Measurements from ENCODE around the gene SLC66A2.
"Not testable (repeated sequence)": the region's sequence is repeated elsewhere in the genome, so short reads cannot be mapped to it uniquely, and the experiment has no call there.

Gene SLC66A2

DNA sequence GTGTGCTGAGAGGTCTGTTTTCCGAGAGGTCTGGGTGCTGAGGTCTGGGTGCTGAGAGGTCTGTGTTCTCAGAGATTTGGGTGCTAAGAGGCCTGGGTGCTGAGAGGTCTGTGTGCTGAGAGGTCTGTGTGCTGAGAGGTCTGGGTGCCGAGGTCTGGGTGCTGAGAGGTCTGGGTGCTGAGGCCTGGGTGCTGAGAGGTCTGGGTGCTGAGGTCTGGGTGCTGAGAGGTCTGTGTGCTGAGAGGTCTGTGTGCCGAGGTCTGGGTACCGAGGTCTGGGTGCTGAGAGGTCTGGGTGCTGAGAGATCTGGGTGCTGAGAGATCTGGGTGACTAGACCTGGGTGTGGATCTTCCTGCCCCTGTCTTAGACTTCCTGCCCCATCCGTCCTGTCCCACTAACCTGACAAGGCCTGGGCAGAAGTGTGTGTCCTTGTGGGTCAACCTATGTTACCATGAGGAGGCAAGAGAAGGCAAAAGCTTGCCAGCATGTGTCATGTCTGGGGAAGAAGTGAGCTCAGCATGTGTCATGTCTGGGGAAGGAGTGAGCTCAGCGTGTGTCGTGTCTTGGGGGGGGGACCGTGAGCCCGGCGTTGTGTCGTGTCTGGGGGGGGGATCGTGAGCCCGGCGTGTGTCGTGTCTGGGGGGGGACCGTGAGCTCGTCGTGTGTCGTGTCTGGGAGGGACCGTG is 84.4 kb downstream of the SLC66A2 start:
- DNase-seq (ENCODE audit: low read depth in 2 of 2): no peak

DNA sequence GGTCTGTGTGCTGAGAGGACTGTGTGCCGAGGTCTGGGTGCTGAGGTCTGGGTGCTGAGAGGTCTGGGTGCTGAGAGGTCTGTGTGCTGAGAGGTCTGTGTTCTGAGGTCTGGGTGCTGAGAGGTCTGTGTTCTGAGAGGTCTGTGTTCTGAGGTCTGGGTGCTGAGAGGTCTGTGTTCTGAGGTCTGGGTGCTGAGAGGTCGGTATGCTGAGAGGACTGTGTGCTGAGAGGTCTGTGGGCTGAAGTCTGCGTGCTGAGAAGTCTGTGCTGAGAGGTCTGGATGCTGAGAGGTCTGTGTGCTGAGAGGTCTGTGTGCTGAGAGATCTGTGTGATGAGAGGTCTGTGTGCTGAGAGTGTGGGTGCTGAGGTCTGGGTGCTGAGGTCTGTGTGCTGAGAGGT is 85.5 kb downstream of the SLC66A2 start:
- DNase-seq (ENCODE audit: low read depth in 2 of 2): not testable (repeated sequence)

DNA sequence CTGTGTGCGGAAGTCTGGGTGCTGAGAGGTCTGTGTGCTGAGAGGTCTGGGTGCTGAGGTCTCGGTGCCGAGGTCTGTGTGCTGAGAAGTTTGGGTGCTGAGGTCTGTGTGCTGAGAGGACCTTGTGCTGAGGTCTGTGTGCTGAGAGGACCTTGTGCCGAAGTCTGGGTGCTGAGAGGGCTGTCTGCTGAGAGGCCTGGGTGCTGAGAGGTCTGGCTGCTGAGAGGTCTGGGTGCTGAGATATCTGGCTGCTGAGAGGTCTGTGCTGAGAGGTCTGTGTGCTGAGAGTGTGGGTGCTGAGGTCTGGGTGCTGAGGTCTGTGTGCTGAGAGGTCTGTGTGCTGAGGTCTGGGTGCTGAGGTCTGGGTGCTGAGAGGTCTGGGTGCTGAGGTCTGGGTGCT is 86.5 kb downstream of the SLC66A2 start:
- DNase-seq (ENCODE audit: low read depth in 2 of 2): not testable (repeated sequence)

DNA sequence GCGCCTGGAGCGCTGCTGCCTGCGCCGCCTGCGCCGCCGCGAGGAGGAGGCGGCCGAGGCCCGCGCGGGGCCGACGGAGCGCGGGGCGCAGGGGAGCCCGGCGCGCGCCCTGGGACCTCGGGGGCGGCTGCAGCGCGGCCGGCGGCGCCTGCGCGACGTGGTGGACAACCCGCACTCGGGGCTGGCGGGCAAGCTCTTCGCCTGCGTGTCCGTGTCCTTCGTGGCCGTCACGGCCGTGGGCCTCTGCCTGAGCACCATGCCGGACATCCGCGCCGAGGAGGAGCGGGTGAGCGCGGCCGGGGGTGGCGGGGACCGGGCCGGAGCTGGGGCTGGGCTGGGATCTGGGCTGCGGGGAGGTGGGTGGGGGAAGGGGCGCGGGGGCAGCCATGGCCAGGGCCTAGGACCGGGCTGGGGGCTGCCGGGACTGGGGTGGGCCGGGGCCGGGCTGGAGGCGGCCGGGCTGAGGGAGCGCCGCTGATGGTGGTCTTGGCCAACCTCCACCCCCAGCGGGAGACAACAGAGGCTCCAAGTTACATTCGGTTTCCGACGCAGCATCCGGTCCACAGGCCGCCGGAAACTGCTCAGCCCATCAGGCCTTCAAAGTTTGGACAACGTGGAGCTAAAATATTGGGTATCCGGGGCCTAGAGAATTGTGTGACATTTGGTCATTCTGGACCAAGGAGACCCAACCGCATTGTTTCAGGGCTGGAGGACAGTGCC is 87.3 kb downstream of the SLC66A2 start:
- DNase-seq (ENCODE audit: low read depth in 2 of 2): no peak

DNA sequence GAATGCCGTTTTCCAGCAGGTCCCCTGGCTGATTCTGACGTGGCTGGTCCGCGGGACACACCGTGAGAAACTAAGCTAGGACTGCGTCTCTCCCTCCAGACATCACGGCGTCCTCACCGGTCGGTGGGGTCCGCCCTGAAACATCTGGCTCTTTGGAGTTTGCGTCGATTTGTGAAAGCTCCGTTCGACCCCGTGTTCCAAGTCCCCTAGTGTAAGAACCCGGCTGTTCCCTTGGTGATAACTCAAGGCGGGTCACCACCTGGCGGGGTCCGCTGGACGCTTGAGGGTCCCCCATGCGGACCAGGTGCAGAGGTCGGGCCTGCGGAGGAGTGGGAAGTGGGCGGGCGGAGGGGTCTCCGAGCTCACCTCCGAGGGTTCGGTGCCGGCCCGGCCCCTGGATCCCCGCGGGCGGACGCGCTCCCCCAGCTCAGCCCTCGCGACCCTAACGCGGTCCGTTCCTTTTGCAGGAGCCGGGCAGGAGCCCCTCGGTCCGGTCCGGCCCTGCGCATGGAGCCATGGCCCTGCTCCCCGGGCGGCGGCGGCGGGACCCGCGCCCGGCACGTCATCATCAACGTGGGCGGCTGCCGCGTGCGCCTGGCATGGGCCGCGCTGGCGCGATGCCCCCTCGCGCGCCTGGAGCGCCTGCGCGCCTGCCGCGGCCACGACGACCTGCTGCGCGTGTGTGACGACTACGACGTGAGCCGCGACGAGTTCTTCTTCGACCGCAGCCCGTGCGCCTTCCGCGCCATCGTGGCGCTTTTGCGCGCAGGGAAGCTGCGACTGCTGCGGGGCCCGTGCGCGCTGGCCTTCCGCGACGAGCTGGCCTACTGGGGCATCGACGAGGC is 88.1 kb downstream of the SLC66A2 start:
- no peak for DNase-seq (ENCODE audit: low read depth in 2 of 2)

DNA sequence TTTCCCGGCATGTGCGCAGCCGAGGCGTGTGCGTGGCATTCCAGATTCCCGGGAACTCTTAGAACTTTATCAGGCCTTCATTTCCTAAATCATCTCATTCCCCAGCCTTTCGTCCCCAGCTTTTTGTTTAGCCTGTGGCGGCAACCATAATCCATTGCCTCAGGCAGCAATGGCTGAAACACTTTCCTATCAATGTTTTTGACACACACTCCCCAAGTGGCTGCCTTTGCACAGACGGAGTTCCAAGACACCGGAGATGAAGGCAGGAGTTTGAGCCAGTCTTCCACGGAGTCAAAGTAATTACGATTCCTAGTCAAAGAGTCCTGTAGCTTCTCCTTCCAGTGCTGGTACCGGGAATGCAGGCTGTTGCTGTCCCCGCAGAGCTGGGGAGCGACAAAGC is 88.9 kb downstream of the SLC66A2 start:
- DNase-seq (ENCODE audit: low read depth in 2 of 2): no peak

DNA sequence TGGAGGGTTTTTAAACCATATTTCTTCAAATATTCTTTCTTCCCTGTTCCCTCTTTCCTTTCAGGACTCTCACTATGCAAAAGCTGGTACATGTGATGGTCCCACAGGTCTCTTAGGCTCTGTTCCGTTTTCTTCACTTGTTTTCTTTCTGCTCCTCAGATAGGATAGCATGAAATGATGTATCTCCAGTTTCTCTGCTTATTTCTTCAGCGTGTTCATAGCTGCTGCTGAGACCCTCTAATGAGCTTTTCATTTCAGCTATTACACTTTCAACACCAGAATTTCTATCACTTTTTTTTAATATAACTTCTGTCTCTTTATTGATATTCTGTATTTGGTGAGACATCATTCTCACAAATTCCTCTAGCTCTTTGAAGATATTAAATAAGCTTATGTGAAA is 89.8 kb downstream of the SLC66A2 start:
- no peak for DNase-seq (ENCODE audit: low read depth in 2 of 2)

DNA sequence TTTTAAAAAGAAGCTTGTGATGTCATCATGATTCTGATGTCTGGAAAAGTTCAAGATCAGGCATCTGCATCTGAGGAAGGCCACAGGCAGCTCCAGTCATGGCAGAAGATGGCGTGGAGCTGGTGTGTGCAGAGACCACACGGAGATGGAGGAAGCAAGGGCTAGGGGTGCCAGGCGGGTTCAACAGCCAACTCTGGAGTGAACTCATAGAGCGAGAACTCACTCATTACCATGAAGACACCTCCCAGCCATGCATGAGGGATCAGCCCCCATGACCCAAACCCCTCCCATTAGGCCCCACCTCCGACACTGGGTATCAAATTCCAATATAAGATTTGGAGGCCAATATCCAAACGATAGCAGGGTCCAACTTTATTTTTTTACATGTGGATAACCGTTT is 92.1 kb downstream of the SLC66A2 start:
- DNase-seq (ENCODE audit: low read depth in 2 of 2): no peak

DNA sequence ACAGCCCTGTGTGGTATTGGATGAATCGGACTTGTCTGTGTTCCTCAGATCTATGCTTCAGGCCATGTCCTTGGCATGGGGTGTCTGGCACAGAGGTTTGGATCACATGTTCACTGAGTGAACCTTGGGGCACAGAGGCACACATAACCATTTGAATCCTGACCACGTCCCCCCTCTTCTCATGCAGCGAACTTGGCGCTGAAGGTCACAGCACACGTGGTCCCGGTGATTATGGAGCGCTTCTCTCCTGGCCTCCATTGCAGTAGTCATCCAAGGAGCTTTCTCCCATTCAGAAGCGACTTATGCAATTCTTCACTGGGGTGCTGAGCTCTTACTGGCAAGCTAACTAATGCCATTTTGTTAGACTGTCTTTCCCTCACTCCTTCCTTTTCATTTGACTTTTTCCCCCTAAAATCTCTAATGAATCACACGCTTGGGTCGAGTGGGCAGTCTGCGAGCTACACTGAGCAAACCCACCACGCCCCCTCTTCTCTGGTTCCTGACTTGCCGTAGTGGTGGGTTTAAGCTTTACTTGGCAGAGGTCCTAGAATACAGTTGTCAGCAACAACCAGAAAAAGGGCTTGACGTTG is 94.3 kb downstream of the SLC66A2 start:
- DNase-seq (ENCODE audit: low read depth in 2 of 2): no peak

DNA sequence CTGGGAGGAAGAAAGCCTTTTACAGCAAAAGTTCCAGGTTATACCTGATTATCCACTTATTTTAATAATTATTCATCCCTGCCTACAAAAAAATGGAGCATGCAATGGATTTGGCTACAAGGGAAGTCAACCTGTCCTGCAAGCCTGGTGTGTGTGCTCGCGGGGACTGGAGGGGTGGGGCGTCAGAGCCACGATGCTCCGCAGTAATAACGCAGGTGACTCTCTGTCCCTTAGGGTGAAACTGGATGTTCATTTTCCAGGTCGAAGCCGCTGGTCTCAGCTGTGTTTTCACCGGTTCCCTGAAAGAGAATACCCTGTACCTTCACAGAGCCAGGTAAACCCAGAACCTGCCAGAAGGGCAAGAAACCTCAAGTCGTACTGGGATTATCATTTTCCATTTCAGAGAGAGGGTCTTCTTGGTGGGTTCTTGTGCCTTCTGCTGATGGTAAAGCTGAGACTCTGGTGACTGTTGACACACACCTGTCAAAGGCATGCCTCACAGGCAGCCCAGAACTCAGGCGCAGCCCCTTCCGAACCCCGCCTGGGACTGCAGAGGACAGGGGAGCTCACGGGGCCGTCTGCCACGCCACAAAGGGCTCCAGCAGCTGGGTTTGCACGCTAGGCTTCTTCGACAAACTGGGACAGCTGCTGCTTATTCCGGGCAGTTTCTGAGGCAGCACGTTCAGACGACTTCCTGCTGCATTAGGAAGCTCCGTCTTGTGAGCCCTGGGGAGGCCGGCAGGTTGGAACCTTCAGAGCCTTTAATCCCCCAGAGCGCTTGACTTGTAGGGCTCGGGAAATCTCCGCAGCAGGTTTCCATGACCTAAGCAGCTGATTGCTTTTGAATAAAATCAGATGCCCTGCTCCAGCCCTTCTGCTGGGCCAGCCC is 95.1 kb downstream of the SLC66A2 start:
- DNase-seq (ENCODE audit: low read depth in 2 of 2): no peak

DNA sequence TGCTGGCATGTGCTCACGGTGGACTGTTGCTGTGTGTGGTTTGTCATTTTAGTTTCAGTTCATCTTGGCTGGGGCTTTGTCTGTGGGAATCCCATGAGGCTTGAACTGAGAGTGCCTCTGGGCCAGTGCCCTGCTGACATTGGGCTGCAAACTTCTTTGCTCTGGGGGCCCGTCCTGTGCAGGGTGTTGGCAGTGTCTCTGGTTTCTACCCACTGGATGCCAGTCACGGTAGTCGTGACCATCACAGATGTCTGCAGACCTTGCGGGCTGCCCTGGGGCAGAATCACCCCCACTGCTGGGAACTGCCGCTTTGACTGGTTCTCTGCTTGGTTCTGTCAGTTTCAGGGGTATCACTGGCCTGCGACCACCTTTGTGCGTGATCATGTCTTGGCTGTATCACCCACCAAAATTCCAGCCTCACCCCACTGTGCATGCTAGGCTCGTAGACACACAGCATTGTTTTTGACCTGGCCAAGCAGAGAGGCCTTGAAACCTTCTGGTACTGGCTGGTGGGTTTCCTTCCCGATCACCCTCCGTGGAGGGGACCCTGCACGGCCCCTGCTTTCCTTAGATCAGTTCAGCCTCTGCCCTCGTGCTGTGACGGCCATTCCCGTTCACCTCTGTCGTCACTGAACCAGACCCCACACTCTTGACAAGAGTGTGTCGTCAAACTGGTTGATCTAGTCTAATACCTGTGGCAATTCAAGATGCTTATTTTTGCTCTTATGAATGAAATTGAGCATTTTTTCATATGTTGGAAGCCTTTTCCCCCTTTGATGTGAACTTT is 96.1 kb downstream of the SLC66A2 start:
- no peak for DNase-seq (ENCODE audit: low read depth in 2 of 2)

DNA sequence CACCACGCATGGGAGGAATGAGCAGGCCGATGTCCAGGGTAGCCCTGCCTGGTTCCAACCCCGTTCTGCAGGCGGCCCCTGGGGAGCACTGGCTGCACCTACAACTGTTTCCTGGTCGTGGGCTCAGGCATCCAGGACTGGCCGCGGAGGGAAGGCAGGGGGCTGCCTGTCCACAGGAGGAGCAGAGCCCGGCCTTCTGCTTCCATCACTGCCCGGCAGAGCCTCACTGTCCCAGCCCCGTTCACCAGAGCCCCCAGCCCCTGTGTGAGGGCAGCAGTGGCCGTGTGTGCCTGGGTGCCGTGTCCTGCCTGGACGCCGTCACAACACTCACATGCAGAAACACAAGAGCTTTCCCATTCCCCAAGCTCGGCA is 97.5 kb downstream of the SLC66A2 start:
- DNase-seq (ENCODE audit: low read depth in 2 of 2): no peak

DNA sequence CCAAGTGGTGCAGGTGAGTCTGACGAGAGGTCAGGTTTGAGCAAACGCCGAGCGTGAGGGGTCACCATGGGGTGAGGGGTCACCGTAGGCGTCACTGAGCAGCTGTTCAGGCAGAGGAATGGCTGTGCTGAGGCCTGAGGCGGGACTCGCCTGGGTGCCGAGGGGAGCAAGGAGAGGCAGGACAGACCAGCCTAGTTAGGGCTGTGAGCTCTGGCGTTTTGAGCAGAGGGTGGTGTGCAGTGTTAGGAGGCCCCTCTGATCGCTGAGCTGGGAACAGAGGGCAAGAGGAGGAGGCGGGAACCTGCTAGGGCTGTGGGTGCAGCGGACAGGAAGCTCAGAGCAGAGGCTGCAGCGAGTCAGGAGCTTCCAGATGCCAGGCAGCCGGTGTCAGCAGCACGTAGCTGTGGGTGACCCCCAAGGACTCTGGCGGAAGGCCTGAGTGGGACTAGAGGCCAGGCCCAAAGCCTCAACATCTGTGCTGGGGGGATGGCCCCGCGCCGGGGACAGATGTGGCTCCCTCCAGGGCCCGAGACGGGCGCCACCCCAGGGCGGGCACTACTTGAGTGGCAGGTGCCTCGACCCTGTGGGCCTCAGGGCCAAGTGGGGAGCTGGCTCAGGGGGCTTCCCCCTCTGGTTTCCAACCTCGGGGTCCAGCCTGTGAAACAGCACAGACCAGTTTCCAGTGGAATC is 98.0 kb downstream of the SLC66A2 start:
- no peak for DNase-seq (ENCODE audit: low read depth in 2 of 2)

DNA sequence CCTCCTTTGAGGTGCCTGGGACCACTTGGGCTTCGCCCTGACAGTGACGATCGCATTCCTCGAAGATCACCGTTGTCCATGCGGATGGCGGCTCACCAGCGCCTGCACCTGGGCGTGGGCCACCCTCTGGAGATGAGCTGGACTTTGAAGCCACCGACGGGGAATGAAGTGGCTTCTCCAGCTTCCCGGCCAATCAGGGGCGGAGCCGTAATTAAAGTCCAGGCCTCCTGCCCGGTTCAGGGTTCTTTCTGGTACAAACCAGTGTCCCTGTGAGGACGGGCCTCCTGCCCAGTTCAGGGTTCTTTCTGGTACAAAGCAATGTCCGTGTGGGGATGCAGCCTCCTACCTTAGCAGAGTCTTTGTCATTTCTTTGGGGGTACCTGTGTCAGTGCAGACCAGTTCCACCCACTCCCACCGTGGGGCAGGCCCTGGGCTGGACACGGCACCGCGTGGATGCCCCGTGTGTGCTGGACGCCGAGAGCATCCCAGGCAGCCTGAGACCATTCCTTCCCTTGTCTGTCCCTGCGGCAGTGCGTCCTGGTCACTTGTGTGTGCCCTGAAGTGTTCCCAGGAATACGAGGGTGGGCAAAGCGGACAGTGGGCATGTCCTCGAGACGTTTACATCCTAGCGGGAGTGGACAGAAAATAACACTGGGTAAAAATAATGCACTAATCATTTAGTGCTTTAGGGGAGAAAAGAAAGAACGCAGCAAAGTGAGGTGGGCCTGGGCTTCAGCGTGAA is 98.7 kb downstream of the SLC66A2 start:
- no peak for DNase-seq (ENCODE audit: low read depth in 2 of 2)
